Stimulated activated CD4-positive, alpha-beta T cell treated with anti-CD3 and anti-CD28 coated beads, Interleukin-1b, Interleukin-23, amount 100 ng/mL, for 1 hour (primary cell): ENCODE data around the gene PLXNB2.
"Not testable (repeated sequence)": the region's sequence is repeated elsewhere in the genome, so short reads cannot be mapped to it uniquely, and the experiment has no call there.

ENCODE experiments used
- DNase-seq, 2 donors: peaks; one replicate each; pipeline ENCODE4 v3.0.0-alpha.2; 2020; ENCODE audit warnings: low read depth in 2 of 2

PLXNB2 gene

GRCh38 chr22:50306753-50307749 is at the start of gene PLXNB2:
PLXNB2 (minus strand) TSS chr22:50307646; CDS start chr22:50290584, 17,062 bp downstream.
- DNase-seq: no peak

GRCh38 chr22:50357222-50357621 is 49.8 kb upstream of the PLXNB2 start:
- DNase-seq: no peak

GRCh38 chr22:50356186-50356585 is 48.7 kb upstream of the PLXNB2 start:
- no peak for DNase-seq

GRCh38 chr22:50348058-50348457 is 40.6 kb upstream of the PLXNB2 start:
- no peak for DNase-seq

- DNase-seq: no peak
Measured at GRCh38 chr22:50347157-50347556, 39.7 kb upstream of the PLXNB2 start.

GRCh38 chr22:50346470-50346869 is 39.0 kb upstream of the PLXNB2 start:
- no peak for DNase-seq

- DNase-seq: no peak
Measured at GRCh38 chr22:50343541-50343935, 36.1 kb upstream of the PLXNB2 start.

GRCh38 chr22:50342651-50343540 is 35.5 kb upstream of the PLXNB2 start, which contains the start of gene PPP6R2:
PPP6R2 (plus strand) TSS chr22:50343327; CDS start chr22:50393909, 50,582 bp downstream.
- DNase-seq: peak; percentile 73 to 90

GRCh38 chr22:50341977-50342650 is 34.7 kb upstream of the PLXNB2 start:
- peak; percentile 71 to 85 for DNase-seq

- no peak for DNase-seq
Measured at GRCh38 chr22:50339945-50340879, 32.8 kb upstream of the PLXNB2 start.

GRCh38 chr22:50338860-50339462 is 31.5 kb upstream of the PLXNB2 start:
- DNase-seq: no peak

GRCh38 chr22:50338042-50338573 is 30.7 kb upstream of the PLXNB2 start:
- no peak for DNase-seq

GRCh38 chr22:50337262-50338041 is 30.0 kb upstream of the PLXNB2 start:
- no peak for DNase-seq

- not testable (repeated sequence) for DNase-seq
Measured at GRCh38 chr22:50334433-50334832, 27.0 kb upstream of the PLXNB2 start.

- DNase-seq: no peak
Measured at GRCh38 chr22:50329236-50329635, 21.8 kb upstream of the PLXNB2 start.

- DNase-seq: no peak
Measured at GRCh38 chr22:50327711-50328019, 20.2 kb upstream of the PLXNB2 start.

GRCh38 chr22:50326956-50327710 is 19.7 kb upstream of the PLXNB2 start, which contains the start of gene DENND6B:
DENND6B (minus strand) TSS chr22:50327012; CDS start chr22:50326988, 24 bp downstream.
- DNase-seq: peak; percentile 27 to 49

- no peak for DNase-seq
Measured at GRCh38 chr22:50326225-50326955, 18.9 kb upstream of the PLXNB2 start.
